GM21723 (cell line): ENCODE results near the gene DYRK2.
A peak's percentile ranks its signal among the peaks of the same experiment; 100 is the strongest.

Experiments used
- ATAC-seq: cut with Tn5 transposase; IDR thresholded peaks from one replicate; pipeline ENCODE4 v1.9.1; 2021; ENCODE audit warnings: mild to moderate bottlenecking, moderate library complexity; ENCODE audit not compliant: unreplicated experiment

Gene DYRK2

GRCh38 chr12:67648521-67649260 lies at the start of gene DYRK2:
Gene DYRK2 (plus strand): TSS chr12:67648745. CDS start chr12:67649134, 389 bp downstream.
- ATAC-seq = peak; percentile 57

GRCh38 chr12:67599691-67600090 lies 48.9 kb upstream of the DYRK2 start:
- no peak for ATAC-seq

GRCh38 chr12:67601126-67601525 lies 47.4 kb upstream of the DYRK2 start:
- no peak for ATAC-seq

- ATAC-seq = no peak
Measured at GRCh38 chr12:67609226-67609870, 39.2 kb upstream of the DYRK2 start.

- no peak for ATAC-seq
Measured at GRCh38 chr12:67613040-67613439, 35.5 kb upstream of the DYRK2 start.

- ATAC-seq = no peak
Measured at GRCh38 chr12:67617629-67618028, 30.9 kb upstream of the DYRK2 start.

GRCh38 chr12:67618303-67618702 lies 30.2 kb upstream of the DYRK2 start:
- ATAC-seq = no peak

GRCh38 chr12:67621112-67621511 lies 27.4 kb upstream of the DYRK2 start:
- no peak for ATAC-seq

- no peak for ATAC-seq
Measured at GRCh38 chr12:67621926-67622325, 26.6 kb upstream of the DYRK2 start.

- ATAC-seq = no peak
Measured at GRCh38 chr12:67623259-67623658, 25.3 kb upstream of the DYRK2 start.

GRCh38 chr12:67624355-67624754 lies 24.2 kb upstream of the DYRK2 start:
- no peak for ATAC-seq

- ATAC-seq = no peak
Measured at GRCh38 chr12:67625004-67625403, 23.5 kb upstream of the DYRK2 start.

GRCh38 chr12:67626156-67626555 lies 22.4 kb upstream of the DYRK2 start:
- no peak for ATAC-seq

- ATAC-seq = peak; percentile 98
Measured at GRCh38 chr12:67630373-67631088, 18.0 kb upstream of the DYRK2 start.

- no peak for ATAC-seq
Measured at GRCh38 chr12:67632005-67632404, 16.5 kb upstream of the DYRK2 start.

GRCh38 chr12:67633024-67633610 lies 15.4 kb upstream of the DYRK2 start:
- no peak for ATAC-seq

GRCh38 chr12:67633708-67634107 lies 14.8 kb upstream of the DYRK2 start:
- ATAC-seq = no peak

GRCh38 chr12:67634303-67634761 lies 14.2 kb upstream of the DYRK2 start:
- no peak for ATAC-seq

GRCh38 chr12:67637718-67638117 lies 10.8 kb upstream of the DYRK2 start:
- ATAC-seq = no peak

GRCh38 chr12:67638694-67639093 lies 9.9 kb upstream of the DYRK2 start:
- ATAC-seq = no peak

GRCh38 chr12:67640863-67641262 lies 7.7 kb upstream of the DYRK2 start:
- no peak for ATAC-seq
